NCI-H2196 (cell line): ENCODE measurements around the gene SLC34A2.
"Not testable (repeated sequence)": the region's sequence is repeated elsewhere in the genome, so short reads cannot be mapped to it uniquely, and the experiment has no call there.

Experiments
- DNase-seq: peaks from one replicate; lab custom pipeline; 2025; ENCODE audit not compliant: unreplicated experiment; lab: John Stamatoyannopoulos, UW

The SLC34A2 gene, protein sequence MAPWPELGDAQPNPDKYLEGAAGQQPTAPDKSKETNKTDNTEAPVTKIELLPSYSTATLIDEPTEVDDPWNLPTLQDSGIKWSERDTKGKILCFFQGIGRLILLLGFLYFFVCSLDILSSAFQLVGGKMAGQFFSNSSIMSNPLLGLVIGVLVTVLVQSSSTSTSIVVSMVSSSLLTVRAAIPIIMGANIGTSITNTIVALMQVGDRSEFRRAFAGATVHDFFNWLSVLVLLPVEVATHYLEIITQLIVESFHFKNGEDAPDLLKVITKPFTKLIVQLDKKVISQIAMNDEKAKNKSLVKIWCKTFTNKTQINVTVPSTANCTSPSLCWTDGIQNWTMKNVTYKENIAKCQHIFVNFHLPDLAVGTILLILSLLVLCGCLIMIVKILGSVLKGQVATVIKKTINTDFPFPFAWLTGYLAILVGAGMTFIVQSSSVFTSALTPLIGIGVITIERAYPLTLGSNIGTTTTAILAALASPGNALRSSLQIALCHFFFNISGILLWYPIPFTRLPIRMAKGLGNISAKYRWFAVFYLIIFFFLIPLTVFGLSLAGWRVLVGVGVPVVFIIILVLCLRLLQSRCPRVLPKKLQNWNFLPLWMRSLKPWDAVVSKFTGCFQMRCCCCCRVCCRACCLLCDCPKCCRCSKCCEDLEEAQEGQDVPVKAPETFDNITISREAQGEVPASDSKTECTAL

GRCh38 chr4:25654971-25655963 lies at the start of gene SLC34A2:
TSS of gene SLC34A2 (plus strand) at chr4:25655851. CDS start at chr4:25662501, 6,650 bp downstream.
- DNase-seq = no peak

GRCh38 chr4:25608644-25609043 lies 47.0 kb upstream of the SLC34A2 start:
- DNase-seq = peak; percentile 25

- no peak for DNase-seq
Measured at GRCh38 chr4:25609976-25610375, 45.7 kb upstream of the SLC34A2 start.

GRCh38 chr4:25613613-25614012 lies 42.0 kb upstream of the SLC34A2 start:
- DNase-seq = not testable (repeated sequence)

GRCh38 chr4:25614807-25615206 lies 40.8 kb upstream of the SLC34A2 start:
- no peak for DNase-seq

DNA sequence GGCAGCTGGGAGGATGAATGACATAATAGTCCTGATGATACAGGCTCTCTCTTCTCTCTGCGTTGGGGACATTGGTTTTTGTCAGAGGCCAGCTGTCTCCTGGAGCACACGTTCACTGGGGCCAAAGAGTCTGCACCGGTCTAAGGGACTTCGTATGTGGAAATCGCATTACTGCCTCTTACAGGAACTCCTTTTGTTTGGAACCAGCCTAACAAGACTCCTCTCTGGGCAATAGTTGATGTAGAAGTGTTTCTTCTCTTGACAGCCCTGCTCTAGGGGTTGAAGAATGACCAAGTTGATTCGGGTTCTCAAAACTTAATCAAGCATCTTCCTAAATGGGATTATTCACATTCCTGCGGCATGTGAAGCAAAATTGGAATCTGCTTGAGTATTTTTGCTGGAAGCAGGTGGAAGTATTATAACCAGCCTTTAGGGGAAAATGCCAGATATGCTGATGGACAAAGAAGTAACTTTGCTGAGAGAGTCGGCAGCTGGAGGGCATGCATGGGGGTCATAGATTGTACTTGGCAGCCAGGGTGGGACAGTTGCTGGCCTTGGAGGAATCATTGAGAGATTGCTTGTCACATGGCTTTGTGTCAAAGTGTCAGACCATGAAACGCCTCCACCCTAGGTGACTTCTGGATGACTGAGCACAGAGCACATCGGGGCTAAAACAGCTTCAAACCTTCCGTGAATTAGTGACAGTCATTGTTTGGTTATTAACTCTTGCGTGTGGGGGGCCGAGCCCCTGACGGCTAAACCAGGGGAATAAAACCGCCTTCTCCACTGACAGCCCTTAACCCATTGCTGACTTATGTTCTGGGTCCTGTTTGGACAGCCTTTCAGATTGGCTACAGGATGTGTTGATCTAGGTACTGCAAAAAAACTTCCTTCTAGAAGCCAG lies 34.4 kb upstream of the SLC34A2 start:
- no peak for DNase-seq

- no peak for DNase-seq
Measured at GRCh38 chr4:25624616-25625015, 31.0 kb upstream of the SLC34A2 start.

DNA sequence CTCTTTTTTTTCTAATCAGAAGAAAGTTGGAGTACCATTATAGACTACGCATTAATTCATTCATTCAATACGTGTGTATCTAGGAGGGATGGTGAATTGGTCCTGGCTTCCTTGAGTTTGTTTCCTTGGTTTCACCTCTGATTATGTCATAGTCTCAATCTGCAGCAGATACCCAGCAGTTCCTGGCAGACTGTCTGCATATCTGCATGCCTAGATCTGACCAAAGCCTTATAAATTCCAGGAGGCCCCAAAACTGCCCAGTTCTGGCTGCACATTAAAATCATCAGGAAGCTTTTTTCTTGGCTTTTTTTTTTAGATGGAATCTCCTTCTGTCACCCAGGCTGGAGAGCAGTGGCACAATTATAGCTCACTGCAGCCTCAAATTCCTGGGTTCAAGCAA lies 27.2 kb upstream of the SLC34A2 start:
- DNase-seq = no peak

DNA sequence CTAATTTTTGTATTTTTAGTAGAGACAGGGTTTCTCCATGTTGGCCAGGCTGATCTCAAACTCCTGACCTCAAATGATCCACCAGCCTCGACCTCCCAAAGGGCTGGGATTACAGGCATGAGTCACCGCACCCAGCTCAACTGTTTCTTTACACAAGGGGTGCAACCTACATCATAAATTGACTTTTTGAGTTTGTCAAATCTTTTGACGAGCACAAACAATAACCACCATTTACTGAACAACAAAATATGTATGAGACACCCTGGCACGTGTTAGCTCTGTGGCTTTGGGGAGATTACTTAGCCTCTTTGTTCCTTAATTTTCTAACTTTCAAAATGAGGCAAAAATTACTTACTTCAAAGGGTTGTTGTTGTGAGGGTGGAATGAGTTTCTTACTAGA lies 23.5 kb upstream of the SLC34A2 start:
- DNase-seq = no peak

DNA sequence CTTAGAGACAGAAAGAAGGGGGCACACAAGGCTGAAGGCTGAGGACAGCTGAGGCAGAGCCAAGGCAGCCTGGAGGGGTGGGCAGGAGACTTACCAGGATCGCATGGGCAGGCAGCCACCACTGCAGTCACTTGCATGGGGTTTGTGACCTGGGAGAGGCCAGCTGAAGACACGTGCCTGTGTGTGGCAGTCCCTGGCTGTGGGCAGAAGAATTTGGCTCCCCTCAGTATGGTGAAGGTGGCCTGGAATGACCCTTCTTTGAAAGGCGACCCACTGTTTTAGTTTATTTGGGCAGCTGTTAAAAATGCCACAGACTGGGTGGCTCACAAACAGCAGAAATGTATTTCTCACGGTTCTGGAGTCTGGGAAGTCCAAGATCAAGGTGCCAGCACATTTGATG lies 22.1 kb upstream of the SLC34A2 start:
- DNase-seq = no peak

- peak; percentile 53 for DNase-seq
Measured at GRCh38 chr4:25635501-25635900, 20.1 kb upstream of the SLC34A2 start.

DNA sequence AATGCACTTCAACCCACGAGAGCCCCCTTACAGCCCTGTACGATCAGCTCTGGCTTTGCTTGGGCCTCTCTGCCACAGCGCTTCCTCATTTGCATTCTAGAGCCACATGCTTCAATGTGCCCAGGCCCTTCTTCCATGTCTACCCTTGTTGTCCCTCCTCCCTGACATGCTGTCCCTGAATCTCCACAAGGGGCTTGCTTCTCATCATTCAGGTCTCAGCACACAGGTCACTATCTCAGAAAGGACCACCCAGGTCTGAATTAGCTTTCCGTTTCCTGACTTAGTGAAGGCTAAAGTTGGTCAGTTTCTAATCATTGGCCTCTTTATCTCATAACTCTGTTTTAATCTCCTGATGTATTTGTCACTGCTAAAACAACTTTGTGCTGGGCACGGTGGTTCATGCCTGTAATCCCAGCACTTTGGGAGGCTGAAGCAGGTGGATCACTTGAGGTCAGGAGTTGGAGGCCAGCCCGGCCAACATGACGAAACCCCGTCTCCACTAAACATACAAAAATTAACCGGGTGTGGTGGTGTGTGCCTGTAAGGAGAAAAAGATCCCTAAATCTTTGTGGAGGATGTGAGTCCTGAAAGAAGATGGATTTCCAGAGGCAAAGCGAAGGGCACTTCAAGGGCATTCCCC lies 17.9 kb upstream of the SLC34A2 start:
- no peak for DNase-seq

DNA sequence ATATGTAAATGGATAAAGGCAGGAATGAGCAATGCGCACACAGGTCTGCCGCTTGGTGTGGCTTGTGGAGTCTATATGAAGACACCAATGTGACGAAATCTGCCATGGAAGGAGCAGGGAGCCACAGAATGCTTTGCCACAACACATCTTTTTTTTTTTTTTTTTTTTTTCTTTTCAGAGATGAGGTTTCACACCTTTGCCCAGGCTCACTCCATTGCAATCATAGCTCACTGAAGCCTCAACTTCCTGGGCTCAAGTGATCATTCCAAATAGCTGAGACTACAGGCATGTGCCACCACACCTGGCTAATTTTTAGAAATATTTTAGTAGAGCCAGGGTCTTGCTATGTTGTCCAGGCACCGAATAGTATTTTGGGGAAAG lies 17.4 kb upstream of the SLC34A2 start:
- DNase-seq = no peak

GRCh38 chr4:25638806-25639205 lies 16.8 kb upstream of the SLC34A2 start:
- DNase-seq = no peak

DNA sequence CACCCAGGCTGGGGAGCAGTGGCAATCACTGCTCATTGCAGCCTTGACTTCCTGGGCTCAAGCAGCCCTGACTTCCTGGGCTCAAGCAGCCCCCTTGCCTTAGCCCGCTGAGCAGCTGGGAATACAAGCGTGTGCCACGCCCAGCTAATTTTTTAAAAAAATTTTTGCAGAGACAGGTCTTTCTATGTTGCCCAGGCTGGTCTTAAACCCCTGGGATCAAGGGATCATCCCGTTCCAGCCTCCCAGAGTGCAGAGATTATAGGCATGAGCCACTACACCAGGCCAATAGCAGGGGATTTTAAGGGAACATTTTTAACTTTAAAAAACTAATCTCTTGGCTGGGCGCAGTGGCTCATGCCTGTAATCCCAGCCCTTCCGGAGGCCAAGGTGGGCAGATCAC lies 5.3 kb upstream of the SLC34A2 start:
- no peak for DNase-seq

DNA sequence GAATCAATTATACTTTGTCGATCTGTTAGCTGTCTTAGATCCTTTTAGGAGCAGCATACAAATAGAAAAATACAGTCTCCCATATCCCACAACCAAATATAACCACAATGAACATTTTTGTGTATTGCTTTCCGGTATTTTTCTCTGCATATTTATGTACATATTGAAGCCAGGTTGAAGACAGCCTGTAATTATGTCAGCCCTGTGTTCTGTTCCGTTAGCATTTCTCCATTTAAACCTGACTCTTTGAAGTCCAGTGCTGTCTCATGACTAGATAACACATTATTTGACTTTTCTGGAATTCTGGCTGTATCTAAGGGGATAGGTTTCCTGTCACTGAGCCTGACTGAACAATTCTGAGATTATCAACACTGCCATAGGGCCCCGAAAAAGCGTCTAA lies 4.0 kb upstream of the SLC34A2 start:
- DNase-seq = no peak

GRCh38 chr4:25654031-25654970 lies 1.4 kb upstream of the SLC34A2 start:
- DNase-seq = no peak

- DNase-seq = no peak
Measured at GRCh38 chr4:25656031-25656430, 380 bp downstream of the SLC34A2 start.

DNA sequence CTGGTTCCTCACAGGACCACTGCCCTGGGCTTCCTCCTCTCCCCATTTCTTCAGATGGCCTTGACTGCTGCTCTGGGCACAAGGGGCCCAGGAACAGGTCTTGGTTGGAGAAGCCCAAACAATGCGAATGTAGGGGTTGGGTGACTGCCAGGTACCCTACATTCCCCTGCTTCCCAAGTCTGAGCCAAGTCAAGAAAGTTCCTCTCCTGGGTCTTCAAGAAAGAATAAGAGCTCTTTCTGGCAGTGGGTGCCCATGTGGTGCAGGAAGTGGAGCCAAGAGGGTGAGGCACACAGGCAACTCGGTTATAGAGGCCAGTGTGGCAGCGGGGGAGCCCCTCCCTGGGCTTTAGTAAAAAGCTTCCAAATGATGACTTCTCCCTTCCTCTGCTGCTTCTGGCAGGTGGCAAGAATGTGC lies 2.7 kb downstream of the SLC34A2 start:
- no peak for DNase-seq
